ENCODE results near the gene CEP250. TPM values are rescaled to one million over a fixed set of nuclear protein-coding genes. Genes with fewer than 3 reads are reported as not detected.
A peak's percentile ranks its signal among the peaks of the same experiment; 100 is the strongest.
"Not testable (repeated sequence)": the region's sequence is repeated elsewhere in the genome, so short reads cannot be mapped to it uniquely, and the experiment has no call there.

The CEP250 gene
- total RNA-seq, 1 donor from 2014 or later: 39.1 TPM

- intact Hi-C loops (cut with DNase I): no loop called here
- DNase-seq (ENCODE audit: low spot score): no peak
- no peak for ATAC-seq
Measured at GRCh38 chr20:35451295-35451694, 4.1 kb upstream of the CEP250 start.

- intact Hi-C loops (cut with DNase I): no loop called here
- DNase-seq (ENCODE audit: low spot score) (no peak), ATAC-seq (no peak)
Measured at GRCh38 chr20:35453647-35454046, 1.8 kb upstream of the CEP250 start.

- intact Hi-C loops (cut with DNase I); DNase-seq (ENCODE audit: low spot score); ATAC-seq: not testable (repeated sequence)
Measured at GRCh38 chr20:35456700-35457099, 1.3 kb downstream of the CEP250 start.

- intact Hi-C loops (cut with DNase I); ATAC-seq; DNase-seq (ENCODE audit: low spot score): not testable (repeated sequence)
Measured at GRCh38 chr20:35457539-35457938, 2.1 kb downstream of the CEP250 start.

GRCh38 chr20:35458388-35458787 is 3.0 kb downstream of the CEP250 start:
- intact Hi-C loops (cut with DNase I): no loop called here
- no peak for ATAC-seq
- DNase-seq (ENCODE audit: low spot score): no peak

GRCh38 chr20:35461620-35462019 is 6.2 kb downstream of the CEP250 start:
- DNase-seq (ENCODE audit: low spot score) (no peak), ATAC-seq (no peak)
- intact Hi-C loops (cut with DNase I): no loop called here

GRCh38 chr20:35462351-35462750 is 7.0 kb downstream of the CEP250 start:
- ATAC-seq: no peak
- DNase-seq (ENCODE audit: low spot score): no peak
- intact Hi-C loops (cut with DNase I): no loop called here

GRCh38 chr20:35463455-35464300 is 8.3 kb downstream of the CEP250 start:
- no peak for DNase-seq (ENCODE audit: low spot score)
- intact Hi-C loops (cut with DNase I): no loop called here
- peak; percentile 65 for ATAC-seq

- DNase-seq (ENCODE audit: low spot score) (no peak), ATAC-seq (peak; percentile 60)
- intact Hi-C loops (cut with DNase I): no loop called here
Measured at GRCh38 chr20:35465976-35466375, 10.6 kb downstream of the CEP250 start.

GRCh38 chr20:35466856-35467255 is 11.5 kb downstream of the CEP250 start:
- intact Hi-C loops (cut with DNase I): no loop called here
- DNase-seq (ENCODE audit: low spot score) (no peak), ATAC-seq (no peak)

GRCh38 chr20:35467339-35468224 is 12.2 kb downstream of the CEP250 start:
- intact Hi-C loops (cut with DNase I): no loop called here
- DNase-seq (ENCODE audit: low spot score) (no peak), ATAC-seq (peak; percentile 84)

GRCh38 chr20:35468671-35469334 is 13.4 kb downstream of the CEP250 start:
- DNase-seq (ENCODE audit: low spot score) (no peak), ATAC-seq (no peak)
- intact Hi-C loops (cut with DNase I): no loop called here

GRCh38 chr20:35472209-35472608 is 16.8 kb downstream of the CEP250 start:
- no peak for DNase-seq (ENCODE audit: low spot score)
- ATAC-seq: no peak
- intact Hi-C loops (cut with DNase I): no loop called here

GRCh38 chr20:35473684-35474083 is 18.3 kb downstream of the CEP250 start:
- no peak for ATAC-seq
- intact Hi-C loops (cut with DNase I): no loop called here
- no peak for DNase-seq (ENCODE audit: low spot score)

- intact Hi-C loops (cut with DNase I): no loop called here
- ATAC-seq: no peak
- DNase-seq (ENCODE audit: low spot score): no peak
Measured at GRCh38 chr20:35474303-35474871, 19.0 kb downstream of the CEP250 start.

GRCh38 chr20:35476288-35476687 is 20.9 kb downstream of the CEP250 start:
- intact Hi-C loops (cut with DNase I): no loop called here
- DNase-seq (ENCODE audit: low spot score): no peak
- ATAC-seq: no peak

- ATAC-seq: no peak
- intact Hi-C loops (cut with DNase I): no loop called here
- no peak for DNase-seq (ENCODE audit: low spot score)
Measured at GRCh38 chr20:35478804-35479472, 23.5 kb downstream of the CEP250 start.

- DNase-seq (ENCODE audit: low spot score) (no peak), ATAC-seq (no peak)
- intact Hi-C loops (cut with DNase I): no loop called here
Measured at GRCh38 chr20:35479798-35480197, 24.4 kb downstream of the CEP250 start.

- ATAC-seq (no peak), DNase-seq (ENCODE audit: low spot score) (no peak)
- intact Hi-C loops (cut with DNase I): no loop called here
Measured at GRCh38 chr20:35487479-35487878, 32.1 kb downstream of the CEP250 start.

Data from sciatic nerve (tissue), 2 donors.